ENCODE results near the gene EYS. TPM values are rescaled to one million over a fixed set of nuclear protein-coding genes. Genes with fewer than 3 reads are reported as not detected.
"Not testable (repeated sequence)": the region's sequence is repeated elsewhere in the genome, so short reads cannot be mapped to it uniquely, and the experiment has no call there.

The EYS gene
- total RNA-seq, 2 donors from 2014 or later = not detected

DNA sequence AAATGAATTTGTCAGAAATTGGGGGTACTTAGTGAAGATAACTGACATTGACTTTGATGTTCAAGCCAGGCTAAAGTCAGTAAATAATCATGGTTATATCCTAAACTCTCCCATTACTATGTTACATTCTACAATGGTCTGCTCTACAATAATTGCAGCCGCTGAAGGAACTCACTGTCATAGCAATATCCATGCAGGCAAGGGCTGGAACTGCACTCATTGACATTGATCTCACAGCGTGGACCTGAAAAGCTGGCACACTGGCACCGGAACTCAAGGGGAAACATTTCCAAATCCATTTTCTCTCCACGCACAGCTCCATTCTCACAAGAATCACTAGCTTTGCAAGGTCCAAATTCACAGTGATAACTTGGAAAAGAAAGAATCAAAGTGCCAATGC is 702.7 kb downstream of the EYS start:
- DNase-seq (ENCODE audit: low spot score) = no peak

GRCh38 chr6:65002882-65003281 is 704.1 kb downstream of the EYS start:
- H3K4me1 ChIP-seq; H3K9me3 ChIP-seq; H3K36me3 ChIP-seq; H3K27ac ChIP-seq; H3K4me3 ChIP-seq; DNase-seq (ENCODE audit: low spot score); H3K27me3 ChIP-seq: not testable (repeated sequence)

More for the DNA sequence above, 702.7 kb downstream of the EYS start:
- no peaks in the 10 kb centered on the region for H3K27me3 ChIP-seq
- no peak overlapping the region for H3K4me3 ChIP-seq
- no peak overlapping the region for H3K27ac ChIP-seq
- H3K9me3 ChIP-seq = no peaks in the 10 kb centered on the region
- no peaks in the 10 kb centered on the region for H3K36me3 ChIP-seq
- no peak for TF ChIP-seq CTCF (IDR thresholded peaks at IDR 0.05)
- no peaks in the 10 kb centered on the region for H3K4me1 ChIP-seq

DNA sequence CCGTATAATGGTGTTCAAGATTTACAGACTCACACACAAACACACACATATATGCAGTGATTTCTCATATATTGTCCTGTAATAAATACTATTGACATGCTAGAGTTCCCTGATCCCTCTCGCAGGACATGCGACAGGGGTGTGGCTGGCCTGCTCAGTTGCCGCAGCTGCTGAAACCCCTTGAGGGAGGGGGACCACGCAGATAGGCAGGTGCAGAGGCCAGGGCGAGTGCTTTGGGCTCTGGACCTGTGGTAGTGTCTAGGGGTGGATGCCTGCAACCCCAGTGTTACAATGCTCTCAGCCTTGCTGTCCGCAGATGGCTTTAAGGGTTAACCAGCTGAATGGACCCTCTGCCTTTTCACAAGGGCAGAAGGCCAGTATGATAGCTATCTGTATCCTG is 706.2 kb downstream of the EYS start:
- Histone ChIP-seq H3K9me3 (no peaks in the 10 kb centered on the region), H3K36me3 (no peaks in the 10 kb centered on the region), H3K27ac (no peak overlapping the region), H3K27me3 (no peaks in the 10 kb centered on the region), H3K4me1 (no peaks in the 10 kb centered on the region), H3K4me3 (no peak overlapping the region)
- no peak for TF ChIP-seq CTCF (IDR thresholded peaks at IDR 0.05)
- DNase-seq (ENCODE audit: low spot score) = no peak

DNA sequence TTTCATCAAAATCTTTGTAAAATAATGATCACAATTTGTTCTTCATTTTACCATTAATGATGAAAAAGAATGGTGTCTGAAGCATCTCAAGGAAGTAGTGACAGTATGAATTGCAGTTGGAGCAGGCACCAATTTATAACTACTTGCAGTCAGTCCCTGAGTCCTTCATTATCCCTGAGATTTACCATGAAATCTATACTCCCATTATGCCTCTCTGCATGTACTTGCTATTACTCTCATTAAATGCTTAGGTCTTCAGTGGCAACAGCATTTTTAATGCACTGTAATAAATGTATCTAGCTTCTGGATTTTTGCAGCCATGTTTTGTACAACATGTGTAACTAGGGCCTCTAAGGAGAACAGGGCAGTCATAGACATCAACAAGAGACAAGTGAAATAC is 708.8 kb downstream of the EYS start:
- Histone ChIP-seq H3K27ac (no peak overlapping the region), H3K4me1 (no peaks in the 10 kb centered on the region), H3K4me3 (no peak overlapping the region), H3K9me3 (no peaks in the 10 kb centered on the region), H3K36me3 (no peaks in the 10 kb centered on the region), H3K27me3 (no peaks in the 10 kb centered on the region)
- no peak for TF ChIP-seq CTCF (IDR thresholded peaks at IDR 0.05)
- no peak for DNase-seq (ENCODE audit: low spot score)

DNA sequence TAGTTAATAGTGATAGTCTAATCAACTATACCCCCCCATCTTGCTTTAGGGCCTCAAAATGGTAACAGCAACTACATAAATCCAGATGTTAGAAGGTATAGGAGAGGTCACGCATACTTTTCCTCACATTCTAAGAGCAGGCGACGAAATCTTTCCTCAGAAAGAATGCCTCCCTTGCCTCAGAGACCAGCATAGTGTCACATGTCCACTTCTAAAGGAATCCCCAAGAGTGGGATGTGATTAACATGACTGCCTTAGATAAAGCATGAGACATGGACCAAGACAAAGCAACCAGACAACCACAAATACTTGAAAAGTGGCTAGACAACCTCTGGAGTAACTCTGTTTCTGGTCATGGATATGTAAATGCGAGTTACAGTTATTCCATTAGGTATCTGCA is 710.7 kb downstream of the EYS start:
- Histone ChIP-seq H3K27me3 (no peaks in the 10 kb centered on the region), H3K27ac (no peak overlapping the region), H3K4me3 (no peak overlapping the region), H3K36me3 (no peaks in the 10 kb centered on the region), H3K9me3 (no peaks in the 10 kb centered on the region), H3K4me1 (no peaks in the 10 kb centered on the region)
- no peak for TF ChIP-seq CTCF (IDR thresholded peaks at IDR 0.05)
- no peak for DNase-seq (ENCODE audit: low spot score)

DNA sequence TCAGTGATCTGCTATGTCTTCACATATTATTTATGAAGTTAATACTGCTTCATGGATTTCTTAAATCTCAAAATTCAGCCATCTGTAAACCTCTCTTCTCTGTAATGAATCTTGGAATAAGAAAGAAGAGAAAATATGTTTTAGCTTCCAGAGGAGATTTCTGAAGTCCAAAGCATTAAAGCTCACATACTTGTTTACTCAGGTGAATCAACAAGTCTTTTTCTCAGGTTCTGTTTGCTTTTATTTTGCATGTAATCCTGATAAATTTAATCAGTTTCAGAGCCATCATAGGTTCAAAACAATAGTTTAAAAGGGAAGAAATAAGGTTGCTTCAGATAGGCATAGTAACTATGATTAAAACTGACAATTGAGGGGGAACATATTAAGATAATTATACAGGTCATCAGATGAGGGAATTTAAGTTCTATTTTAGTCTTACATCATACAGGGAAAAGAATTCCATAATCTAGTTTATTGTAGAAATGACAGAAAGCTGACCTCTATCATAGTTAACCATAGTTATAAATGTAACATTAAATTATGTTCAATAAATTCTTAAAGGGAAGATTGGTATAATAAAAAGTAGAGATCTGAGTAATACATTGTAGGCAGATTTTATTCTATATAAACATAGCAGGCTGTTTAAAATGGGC is 716.2 kb downstream of the EYS start:
- Histone ChIP-seq H3K9me3 (no peaks in the 10 kb centered on the region), H3K27ac (no peak overlapping the region), H3K4me1 (no peaks in the 10 kb centered on the region), H3K27me3 (no peaks in the 10 kb centered on the region), H3K4me3 (no peak overlapping the region), H3K36me3 (no peaks in the 10 kb centered on the region)
- TF ChIP-seq CTCF (IDR thresholded peaks at IDR 0.05) = no peak
- DNase-seq (ENCODE audit: low spot score) = no peak

Data from right atrium auricular region (tissue), 2 donors.